Liver (tissue), 3 donors: ENCODE data around the gene OR10H5.
"Not testable (repeated sequence)": the region's sequence is repeated elsewhere in the genome, so short reads cannot be mapped to it uniquely, and the experiment has no call there.

Experiments used
- EGR1 ChIP-seq, 2 donors: IDR thresholded peaks; 2 replicates each; pipeline ENCODE4 v1.6.1; 2016 to 2018; ENCODE audit warnings: antibody characterized with exemption in 2 of 2, low read depth in 2 of 2
- FOXA1 ChIP-seq: IDR thresholded peaks from 2 replicates; pipeline ENCODE4 v1.6.1; 2016; ENCODE audit warnings: antibody characterized with exemption
- RAD21 ChIP-seq, 2 donors: IDR thresholded peaks; 2 replicates each; pipeline ENCODE4 v1.6.1; 2016; ENCODE audit warnings: antibody characterized with exemption in 2 of 2, mild to moderate bottlenecking in 2 of 2
- TF ChIP-seq, protein P1 (sequence below): fragments of 150-350 bp; IDR thresholded peaks from 2 replicates; pipeline ENCODE4 v1.5.1; 2017; ENCODE audit warnings: improper control_type of control experiment, low read depth, low read length; ENCODE audit not compliant: missing input control
- donor health status: healthy.
- donor health status: healthy.

DNA sequence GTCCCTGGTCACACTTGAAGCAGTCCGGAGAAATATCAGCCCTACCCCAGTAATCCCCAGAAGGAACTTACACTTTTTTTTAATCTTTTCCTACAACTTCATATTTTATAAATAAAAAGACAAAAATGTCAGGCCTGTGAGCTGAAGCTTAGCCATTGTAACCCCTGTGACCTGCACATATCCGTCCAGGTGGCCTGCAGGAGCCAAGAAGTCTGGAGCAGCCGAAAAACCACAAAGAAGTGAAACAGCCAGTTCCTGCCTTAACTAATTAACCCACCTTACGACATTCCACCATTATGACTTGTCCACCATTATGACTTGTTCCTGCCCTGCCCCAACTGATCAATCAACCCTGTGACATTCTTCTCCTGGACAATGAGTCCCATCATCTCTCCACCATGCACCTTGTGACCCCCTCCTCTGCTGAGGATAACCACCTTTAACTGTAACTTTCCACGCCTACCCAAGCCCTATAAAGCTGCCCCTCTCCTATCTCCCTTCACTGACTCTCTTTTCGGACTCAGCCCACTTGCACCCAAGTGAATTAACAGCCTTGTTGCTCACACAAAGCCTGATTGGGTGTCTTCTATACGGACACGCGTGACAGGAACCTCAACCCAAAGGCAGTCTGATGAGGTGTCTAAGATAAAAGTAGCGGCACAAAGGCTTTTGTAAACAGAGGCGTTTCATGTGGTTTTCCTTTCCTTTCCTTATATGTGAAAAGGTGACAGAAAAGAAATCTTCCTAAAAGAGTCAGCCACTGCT lies 48.3 kb downstream of the OR10H5 start:
- TF ChIP-seq, protein P1, sequence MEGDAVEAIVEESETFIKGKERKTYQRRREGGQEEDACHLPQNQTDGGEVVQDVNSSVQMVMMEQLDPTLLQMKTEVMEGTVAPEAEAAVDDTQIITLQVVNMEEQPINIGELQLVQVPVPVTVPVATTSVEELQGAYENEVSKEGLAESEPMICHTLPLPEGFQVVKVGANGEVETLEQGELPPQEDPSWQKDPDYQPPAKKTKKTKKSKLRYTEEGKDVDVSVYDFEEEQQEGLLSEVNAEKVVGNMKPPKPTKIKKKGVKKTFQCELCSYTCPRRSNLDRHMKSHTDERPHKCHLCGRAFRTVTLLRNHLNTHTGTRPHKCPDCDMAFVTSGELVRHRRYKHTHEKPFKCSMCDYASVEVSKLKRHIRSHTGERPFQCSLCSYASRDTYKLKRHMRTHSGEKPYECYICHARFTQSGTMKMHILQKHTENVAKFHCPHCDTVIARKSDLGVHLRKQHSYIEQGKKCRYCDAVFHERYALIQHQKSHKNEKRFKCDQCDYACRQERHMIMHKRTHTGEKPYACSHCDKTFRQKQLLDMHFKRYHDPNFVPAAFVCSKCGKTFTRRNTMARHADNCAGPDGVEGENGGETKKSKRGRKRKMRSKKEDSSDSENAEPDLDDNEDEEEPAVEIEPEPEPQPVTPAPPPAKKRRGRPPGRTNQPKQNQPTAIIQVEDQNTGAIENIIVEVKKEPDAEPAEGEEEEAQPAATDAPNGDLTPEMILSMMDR = not testable (repeated sequence)
- TF ChIP-seq RAD21 (IDR thresholded peaks at IDR 0.05); EGR1 (IDR thresholded peaks at IDR 0.05; ENCODE audit: low read depth in 2 of 2); FOXA1: not testable (repeated sequence)
